Right ventricle myocardium superior (tissue), 1 donor: Measurements from ENCODE around the gene KHDRBS1. TPM values are rescaled to one million over a fixed set of nuclear protein-coding genes. Genes with fewer than 3 reads are reported as not detected.
"Not testable (repeated sequence)": the region's sequence is repeated elsewhere in the genome, so short reads cannot be mapped to it uniquely, and the experiment has no call there.

Source experiments
- ATAC-seq: fragments of 200-7000 bp; cut with Tn5 transposase; one replicate; pipeline ENCODE4 v1.9.1; 2020; ENCODE audit warnings: mild to moderate bottlenecking; ENCODE audit not compliant: poor library complexity
- DNase-seq: peaks from one replicate; pipeline ENCODE4 v3.0.0-alpha.2; 2020
- intact Hi-C: fragments of 100-400 bp; cut with DNase I; formaldehyde crosslinking; loops from one replicate; pipeline ENCODE4 v1.11.2; 2022
- total RNA-seq: library from RNA; stranded (reverse); fragmentation: NEBNext Ultra II Directional; extraction: Animal tissue kit (Norgen Biotek cat#: 25700); gene quantifications from one replicate; pipeline ENCODE4 v1.2.1, GENCODE V29; 2021
- donor health status: DM: no; HTN: yes; CAD: no; lungs with severe emphysema.

KHDRBS1 gene
- total RNA-seq, 1 donor from 2014 or later, result 51.0 TPM

DNA sequence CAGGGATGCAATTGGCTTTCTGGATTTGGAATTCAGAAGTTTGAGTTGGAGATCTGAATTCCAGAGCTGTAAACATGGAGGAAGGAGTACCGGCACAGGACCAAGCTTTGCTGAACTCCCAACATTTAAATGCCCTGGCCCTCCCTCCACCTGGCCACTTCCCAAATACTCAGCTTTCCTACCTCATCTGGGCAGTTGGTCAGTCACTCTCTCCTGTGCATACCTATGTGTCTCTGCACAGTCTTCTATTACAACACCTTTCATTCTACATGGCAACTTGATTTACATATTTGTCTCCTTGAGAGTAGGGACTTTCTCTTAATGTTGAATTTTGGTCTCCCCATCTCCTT is 6.1 kb upstream of the KHDRBS1 start:
- intact Hi-C loops, result no loop called here
- no peak for DNase-seq

GRCh38 chr1:32010246-32010645 is 3.4 kb upstream of the KHDRBS1 start:
- DNase-seq (no peak), ATAC-seq (no peak)
- intact Hi-C loops, result no loop called here

More for the DNA sequence above, 6.1 kb upstream of the KHDRBS1 start:
- ATAC-seq, result no peak

- intact Hi-C loops, result no loop called here
- ATAC-seq (no peak), DNase-seq (no peak)
Measured at GRCh38 chr1:32012709-32013385, 821 bp upstream of the KHDRBS1 start.

DNA sequence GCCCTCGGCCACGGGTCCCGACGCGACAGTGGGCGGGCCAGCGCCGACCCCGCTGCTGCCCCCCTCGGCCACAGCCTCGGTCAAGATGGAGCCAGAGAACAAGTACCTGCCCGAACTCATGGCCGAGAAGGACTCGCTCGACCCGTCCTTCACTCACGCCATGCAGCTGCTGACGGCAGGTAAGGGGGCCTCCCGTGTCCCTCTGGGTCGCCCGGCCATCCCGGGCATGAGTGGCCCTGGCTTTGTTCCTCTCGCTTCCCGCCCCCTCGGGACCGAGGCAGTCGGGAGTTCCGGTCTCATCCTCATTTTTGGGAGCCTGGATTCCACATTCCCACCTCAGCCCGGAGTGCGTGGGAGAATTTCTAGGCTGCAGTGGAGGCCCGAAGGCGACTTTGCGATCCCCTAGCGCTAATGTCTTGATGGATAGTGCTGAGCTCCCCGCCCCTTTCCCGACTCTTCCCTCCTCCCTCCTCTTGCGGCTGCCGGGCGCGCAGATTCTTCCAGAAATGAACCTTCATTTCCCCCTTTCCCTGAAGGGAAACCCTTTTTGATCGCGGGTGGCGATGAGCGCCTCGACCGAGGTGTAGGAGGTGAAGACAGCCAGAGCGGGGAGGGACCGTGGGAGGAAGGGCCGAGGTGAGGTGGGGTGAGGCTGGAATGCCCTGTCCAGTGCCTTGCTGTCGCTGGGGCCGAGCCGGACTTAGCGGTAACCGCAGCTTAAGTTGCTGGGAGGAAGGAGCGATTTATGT is 705 bp downstream of the KHDRBS1 start:
- DNase-seq (peak; percentile 66), ATAC-seq (peak; percentile 34)
- intact Hi-C loops, result no loop called here

DNA sequence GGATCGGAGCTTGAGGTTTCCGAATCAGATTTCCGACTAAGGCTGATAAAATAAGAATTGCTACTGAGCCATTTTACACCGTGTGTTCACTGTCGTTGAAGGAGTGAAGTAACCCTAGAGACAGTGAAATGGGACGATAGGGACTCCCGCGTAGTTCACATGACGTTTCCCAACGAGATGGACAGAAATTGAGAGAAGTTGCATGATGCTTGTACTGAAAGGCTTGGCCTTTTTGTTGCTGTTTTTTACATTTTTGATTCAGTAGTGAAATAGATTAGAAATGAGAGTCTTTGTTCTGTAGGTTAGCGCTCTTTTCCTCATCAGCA is 1.2 kb downstream of the KHDRBS1 start:
- DNase-seq, result no peak
- no peak for ATAC-seq
- intact Hi-C loops, result no loop called here

DNA sequence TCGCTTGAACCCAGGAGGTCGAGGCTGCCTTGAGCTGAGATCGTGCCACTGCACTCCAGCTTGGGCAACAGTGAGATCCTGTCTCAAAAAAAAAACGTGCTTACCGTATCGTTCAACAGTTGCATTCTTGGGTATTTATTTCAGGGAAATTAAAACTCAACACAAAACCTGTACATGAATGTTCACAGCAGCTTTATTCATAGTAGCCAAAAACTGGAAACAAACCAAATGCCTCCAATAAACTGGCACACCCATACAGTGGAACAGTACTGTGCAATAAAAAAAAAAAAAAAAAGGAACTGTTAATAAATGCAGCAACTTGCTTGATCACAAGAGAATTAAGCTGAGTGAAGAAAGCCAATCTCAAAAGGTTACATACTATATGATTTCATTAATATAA is 6.7 kb downstream of the KHDRBS1 start:
- ATAC-seq (peak; percentile 62), DNase-seq (no peak)
- intact Hi-C loops, result no loop called here

DNA sequence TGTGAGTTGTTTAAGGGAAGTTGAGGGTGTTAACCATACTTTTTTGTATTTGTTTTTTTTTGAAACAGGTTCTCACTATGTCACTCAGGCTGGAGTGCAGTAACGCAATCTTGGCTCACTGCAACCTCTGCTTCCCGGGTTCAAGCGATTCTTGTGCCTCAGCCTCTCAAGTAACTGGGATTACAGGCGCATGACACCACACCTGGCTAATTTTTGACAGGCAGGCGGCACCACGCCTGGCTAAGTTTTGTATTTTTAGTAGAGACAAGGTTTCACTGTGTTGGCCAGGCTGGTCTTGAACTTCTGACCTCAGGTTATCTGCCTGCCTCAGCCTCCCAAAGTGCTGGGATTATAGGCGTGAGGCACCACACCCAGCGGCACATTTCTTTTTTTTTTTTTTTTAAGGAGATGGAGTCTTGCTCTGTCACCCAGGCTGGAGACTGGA is 7.9 kb downstream of the KHDRBS1 start:
- intact Hi-C loops, ATAC-seq, DNase-seq: not testable (repeated sequence)

DNA sequence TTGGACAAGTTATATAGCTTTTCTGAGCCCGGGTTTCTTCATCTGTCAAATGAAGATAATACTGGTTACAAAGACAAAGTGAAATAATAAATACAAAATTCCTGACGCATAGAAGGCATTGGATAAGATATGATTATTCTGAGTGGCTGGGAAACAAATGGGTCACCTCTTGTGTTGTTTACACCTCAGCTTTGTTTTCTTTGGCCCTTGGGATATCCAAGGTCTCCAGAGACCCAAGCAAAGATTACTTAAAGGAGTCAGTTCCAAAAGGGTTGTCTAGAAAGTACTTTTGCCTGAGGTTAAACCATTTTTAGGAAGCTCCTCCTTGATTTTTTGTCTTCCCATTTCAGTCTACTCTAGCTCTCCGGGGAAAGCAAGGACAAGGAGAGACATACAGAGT is 9.7 kb downstream of the KHDRBS1 start:
- DNase-seq (no peak), ATAC-seq (no peak)
- intact Hi-C loops, result no loop called here

- ATAC-seq (no peak), DNase-seq (no peak)
- intact Hi-C loops, result no loop called here
Measured at GRCh38 chr1:32025515-32025914, 11.8 kb downstream of the KHDRBS1 start.

- intact Hi-C loops, result no loop called here
- DNase-seq (no peak), ATAC-seq (no peak)
Measured at GRCh38 chr1:32028746-32029145, 15.1 kb downstream of the KHDRBS1 start.

GRCh38 chr1:32031578-32032274 is 18.1 kb downstream of the KHDRBS1 start:
- no peak for DNase-seq
- no peak for ATAC-seq
- intact Hi-C loops, result no loop called here

DNA sequence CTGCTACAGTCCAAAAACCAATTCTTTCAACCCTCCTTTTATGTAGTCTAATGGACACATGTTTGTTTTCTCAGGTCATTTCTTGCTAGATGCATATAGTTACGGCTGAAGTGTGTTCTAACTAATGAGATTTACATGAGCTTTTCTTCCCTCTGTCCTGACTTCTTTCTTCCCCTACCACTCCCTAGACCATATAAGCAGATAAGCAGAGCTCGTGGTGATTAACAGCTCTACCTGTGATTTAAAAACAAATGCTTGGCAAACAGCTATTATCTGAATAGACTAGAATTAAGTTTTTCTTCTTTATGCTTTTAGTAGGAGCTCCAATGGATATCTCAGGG is 18.6 kb downstream of the KHDRBS1 start:
- DNase-seq (no peak), ATAC-seq (no peak)
- intact Hi-C loops, result no loop called here

DNA sequence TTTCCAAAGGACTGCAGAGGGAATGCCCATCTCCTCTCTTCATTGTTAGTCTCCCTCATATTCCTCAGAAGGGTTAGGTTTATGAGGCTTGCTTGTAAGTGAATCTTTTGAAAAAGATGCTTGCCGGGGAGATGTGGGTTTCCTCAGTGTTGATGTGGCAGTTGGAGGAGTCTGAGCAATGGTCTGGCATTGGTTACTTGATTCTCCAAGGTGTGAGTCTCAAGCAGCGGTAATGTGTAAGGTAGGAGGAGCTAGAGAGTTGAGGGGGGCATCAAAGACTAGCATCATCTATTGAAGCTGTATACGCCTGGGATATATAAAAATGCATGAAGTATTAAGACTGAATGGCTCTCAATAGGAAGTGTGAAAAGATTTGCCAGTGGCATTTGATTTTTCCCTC is 21.5 kb downstream of the KHDRBS1 start:
- intact Hi-C loops, result no loop called here
- ATAC-seq, result no peak
- DNase-seq, result no peak

GRCh38 chr1:32040711-32041110 is 27.0 kb downstream of the KHDRBS1 start:
- ATAC-seq, result no peak
- DNase-seq, result no peak

DNA sequence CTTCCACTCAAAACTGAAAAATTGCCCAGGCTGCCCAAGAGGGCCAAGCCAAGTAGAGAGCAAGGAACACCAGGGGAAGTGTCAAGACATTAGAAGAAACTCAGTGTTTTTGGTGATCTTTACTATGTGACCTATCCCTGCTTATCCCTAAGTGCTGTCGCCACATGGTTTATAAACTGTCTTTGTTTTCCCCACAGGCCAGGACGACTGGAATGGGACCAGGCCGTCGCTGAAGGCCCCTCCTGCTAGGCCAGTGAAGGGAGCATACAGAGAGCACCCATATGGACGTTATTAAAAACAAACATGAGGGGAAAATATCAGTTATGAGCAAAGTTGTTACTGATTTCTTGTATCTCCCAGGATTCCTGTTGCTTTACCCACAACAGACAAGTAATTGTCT is 28.7 kb downstream of the KHDRBS1 start:
- intact Hi-C loops, result no loop called here
- no peak for ATAC-seq

More at GRCh38 chr1:32040711-32041110, 27.0 kb downstream of the KHDRBS1 start:
- intact Hi-C loops, result no loop called here

DNA sequence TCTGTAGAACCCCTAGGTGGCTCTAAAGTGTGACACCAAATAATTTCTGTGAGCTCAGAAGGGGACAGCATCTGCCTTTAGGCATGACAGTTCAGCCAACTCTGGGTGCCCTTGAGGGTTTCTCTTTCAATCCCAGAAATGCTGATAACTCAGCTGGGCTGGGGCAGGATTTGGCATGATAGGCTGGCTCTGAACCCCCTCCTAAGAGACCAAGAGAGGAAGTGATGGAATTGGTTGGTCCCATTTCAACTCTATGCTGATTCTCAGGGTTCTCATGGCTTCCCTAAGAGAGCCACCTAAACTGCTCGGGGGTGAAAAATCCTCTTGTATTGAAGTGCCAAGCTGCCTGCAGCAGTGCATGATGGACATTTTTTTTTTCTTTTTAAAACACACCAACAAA is 30.6 kb downstream of the KHDRBS1 start:
- intact Hi-C loops, result no loop called here
- ATAC-seq (no peak), DNase-seq (no peak)

More for the DNA sequence above, 28.7 kb downstream of the KHDRBS1 start:
- DNase-seq, result no peak

DNA sequence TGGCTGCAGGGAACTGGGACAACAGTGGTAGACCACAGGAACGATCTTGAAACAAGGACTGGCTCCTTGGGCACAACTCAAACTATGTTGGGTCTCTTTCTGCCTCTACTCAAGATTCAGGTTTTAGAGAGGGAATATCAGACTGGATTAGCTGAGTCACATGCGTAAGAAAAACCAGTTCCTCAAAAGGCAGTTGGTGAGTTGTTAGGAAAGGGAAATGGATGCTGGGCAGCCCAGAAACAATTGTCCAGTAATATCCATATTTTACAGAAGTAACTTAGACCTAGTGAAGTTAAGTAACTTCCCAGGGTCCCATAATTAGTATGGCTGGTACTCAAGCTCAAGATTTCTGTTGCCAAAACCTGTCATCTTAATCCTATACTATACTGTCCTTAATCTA is 32.1 kb downstream of the KHDRBS1 start:
- intact Hi-C loops, result no loop called here
- DNase-seq (no peak), ATAC-seq (no peak)

- ATAC-seq, result no peak
- intact Hi-C loops, result no loop called here
Measured at GRCh38 chr1:32047701-32048100, 34.0 kb downstream of the KHDRBS1 start.

DNA sequence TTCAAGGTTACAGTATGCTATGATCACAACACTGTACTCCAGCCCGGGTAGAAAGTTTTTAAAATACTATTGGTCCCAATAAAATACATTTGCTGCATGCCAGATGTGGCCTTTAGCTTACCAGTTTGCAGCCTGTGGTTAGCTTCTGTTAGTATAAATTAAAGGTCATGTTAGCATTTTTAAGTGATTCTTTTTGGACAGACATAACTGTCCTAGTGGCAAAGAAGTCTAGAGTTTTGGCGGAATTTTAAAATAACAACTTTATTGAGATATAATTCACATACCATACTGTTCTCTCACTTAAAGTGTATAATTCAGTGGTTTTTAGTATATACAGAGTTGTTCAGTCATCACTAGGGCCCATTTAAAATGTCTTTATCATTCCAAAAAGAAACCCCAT is 34.8 kb downstream of the KHDRBS1 start:
- ATAC-seq (no peak), DNase-seq (no peak)
- intact Hi-C loops, result no loop called here

More at GRCh38 chr1:32047701-32048100, 34.0 kb downstream of the KHDRBS1 start:
- DNase-seq, result no peak

DNA sequence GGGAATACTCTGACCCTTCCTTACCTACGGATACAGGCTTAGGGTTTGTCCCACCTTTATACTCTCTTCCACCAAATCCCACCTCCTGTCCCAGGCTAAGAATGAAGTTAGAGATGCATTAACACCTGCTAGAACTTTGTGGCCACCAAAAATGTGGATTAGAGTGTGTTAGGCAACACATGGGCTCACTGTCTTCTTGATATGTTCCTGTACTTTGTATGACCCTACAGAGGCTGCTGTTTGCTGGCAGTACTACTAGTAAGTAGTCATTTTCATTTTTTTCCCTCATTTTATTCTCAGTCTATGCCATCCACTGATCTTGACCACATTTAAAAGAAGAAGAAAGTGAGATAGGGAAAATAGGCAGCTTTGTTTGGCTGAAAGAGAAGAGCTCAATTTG is 38.0 kb downstream of the KHDRBS1 start:
- intact Hi-C loops, result no loop called here

More for the DNA sequence above, 38.0 kb downstream of the KHDRBS1 start:
- ATAC-seq, result no peak
- DNase-seq, result no peak
